ENCODE measurements around the gene TRANK1. TPM values are rescaled to one million over a fixed set of nuclear protein-coding genes. Genes with fewer than 3 reads are reported as not detected.

Gene TRANK1
- 8.9 and 11.3 TPM in 2 replicates for total RNA-seq
- long read RNA-seq, partial matches to known transcripts = 6 of 6 reads
- long read RNA-seq, other reads (novel, unspliced or antisense) = 0 of 6 reads

GRCh38 chr3:36944641-36945270 is at the start of gene TRANK1:
Gene TRANK1, minus strand, starts transcription at chr3:36945054. Its CDS starts 245 bp downstream, at chr3:36944809.
- Mint-ChIP-seq H3K27me3 (ENCODE audit: low read depth) (peaks cover 2% of the 10 kb centered on the region), H3K4me1 (peaks cover 18% of the 10 kb centered on the region), H3K9me3 (peaks cover 20% of the 10 kb centered on the region), H3K36me3 (ENCODE audit: low read depth) (peaks cover 15% of the 10 kb centered on the region), H3K27ac (ENCODE audit: unreplicated experiment) (peak within 1 kb of the TSS; percentile 71), H3K4me3 (peak within 1 kb of the TSS; percentile 88)
- DNase-seq (ENCODE audit: low read depth, low spot score) = peak; percentile 39
- TF ChIP-seq CTCF (conservative IDR thresholded peaks at IDR 0.05) = no peak

GRCh38 chr3:36993326-36994283 is 48.8 kb upstream of the TRANK1 start, which contains the start of gene MLH1:
Gene MLH1, plus strand, starts transcription at chr3:36993518. Its CDS starts 30 bp downstream, at chr3:36993548.
- no peak for TF ChIP-seq CTCF (conservative IDR thresholded peaks at IDR 0.05)
- Mint-ChIP-seq H3K27ac (ENCODE audit: unreplicated experiment) (no peak within 1 kb of the TSS), H3K4me1 (peaks cover 28% of the 10 kb centered on the region), H3K36me3 (ENCODE audit: low read depth) (peaks cover 13% of the 10 kb centered on the region), H3K27me3 (ENCODE audit: low read depth) (no peaks in the 10 kb centered on the region), H3K4me3 (no peak within 1 kb of the TSS), H3K9me3 (no peaks in the 10 kb centered on the region)
- peak; percentile 99 for DNase-seq (ENCODE audit: low read depth, low spot score)

GRCh38 chr3:36992806-36993325 is 48.0 kb upstream of the TRANK1 start, which contains the start of gene EPM2AIP1:
Gene EPM2AIP1, minus strand, starts transcription at chr3:36993131. Its CDS starts 54 bp downstream, at chr3:36993077.
- no peak within 1 kb of the TSS for H3K4me3 Mint-ChIP-seq
- H3K36me3 Mint-ChIP-seq (ENCODE audit: low read depth) = peaks cover 15% of the 10 kb centered on the region

GRCh38 chr3:36991923-36992805 is 47.3 kb upstream of the TRANK1 start:
- Mint-ChIP-seq H3K4me3 (no peak overlapping the region), H3K4me1 (peaks cover 40% of the 10 kb centered on the region), H3K9me3 (no peaks in the 10 kb centered on the region), H3K27ac (ENCODE audit: unreplicated experiment) (no peak overlapping the region), H3K27me3 (ENCODE audit: low read depth) (no peaks in the 10 kb centered on the region), H3K36me3 (ENCODE audit: low read depth) (peaks cover 13% of the 10 kb centered on the region)
- TF ChIP-seq CTCF (conservative IDR thresholded peaks at IDR 0.05) = no peak
- DNase-seq (ENCODE audit: low read depth, low spot score) = peak; percentile 8

More at GRCh38 chr3:36992806-36993325, 48.0 kb upstream of the TRANK1 start, which contains the start of gene EPM2AIP1:
- Mint-ChIP-seq H3K4me1 (peaks cover 35% of the 10 kb centered on the region), H3K27me3 (ENCODE audit: low read depth) (no peaks in the 10 kb centered on the region), H3K27ac (ENCODE audit: unreplicated experiment) (no peak within 1 kb of the TSS), H3K9me3 (no peaks in the 10 kb centered on the region)
- no peak for DNase-seq (ENCODE audit: low read depth, low spot score)
- TF ChIP-seq CTCF (conservative IDR thresholded peaks at IDR 0.05) = peak; percentile 58

All from neural crest cell (in vitro differentiated cells).